ENCODE data around the gene SMYD2.

GRCh38 chr1:214282630-214283242, 1.8 kb downstream of the SMYD2 start:
- no peak for TF ChIP-seq POLR2AphosphoS5 (IDR thresholded peaks at IDR 0.05; ENCODE audit: low read depth, low read length)
- no peak for TF ChIP-seq TAF1 (IDR thresholded peaks at IDR 0.05; ENCODE audit: borderline replicate concordance, insufficient read depth, low read length)
- no peak for TF ChIP-seq REST (IDR thresholded peaks at IDR 0.05; ENCODE audit: insufficient read depth in 1 of 2, low read depth in 2 of 2, low read length in 2 of 2)
- TF ChIP-seq SIN3A (IDR thresholded peaks at IDR 0.05; ENCODE audit: borderline replicate concordance, insufficient read depth, low read length), result no peak
